Fibroblast of lung (primary cell): ENCODE data around the gene CNNM4. TPM values are rescaled to one million over a fixed set of nuclear protein-coding genes. Genes with fewer than 3 reads are reported as not detected.

Source experiments
- DNase-seq, 2 donors: peaks; one replicate each; pipeline versions ENCODE4 v3.0.0 to v3.0.0-alpha.2; 2010; ENCODE audit warnings: low read depth in 2 of 2
- H2AFZ ChIP-seq: 2 replicates; pipeline ENCODE4 v1.5.1; 2012; ENCODE audit warnings: low read length, control low read depth, inconsistent platforms
- H3K27ac ChIP-seq: 2 replicates; pipeline ENCODE4 v1.5.1; 2011; ENCODE audit warnings: low read length, control low read depth; ENCODE audit not compliant: insufficient read depth
- H3K27me3 ChIP-seq: 2 replicates; pipeline ENCODE4 v1.5.1; 2011; ENCODE audit warnings: mild to moderate bottlenecking, low read length; ENCODE audit not compliant: control insufficient read depth, insufficient read depth
- H3K36me3 ChIP-seq: 2 replicates; pipeline ENCODE4 v1.5.1; 2011; ENCODE audit warnings: low read length; ENCODE audit not compliant: control insufficient read depth, insufficient read depth
- H3K4me1 ChIP-seq: 2 replicates; pipeline ENCODE4 v1.5.1; 2011; ENCODE audit warnings: low read length; ENCODE audit not compliant: control insufficient read depth, insufficient read depth; ENCODE audit errors: extremely low read depth
- H3K4me2 ChIP-seq: 2 replicates; pipeline ENCODE4 v1.5.1; 2011; ENCODE audit warnings: low read length, control low read depth; ENCODE audit not compliant: insufficient read depth; ENCODE audit errors: extremely low read depth
- H3K4me3 ChIP-seq, 4 experiments: fragments of 200-600 bp in 1 of 4; sonication (generic) in 1 of 4; replicated peaks in 1 of 4; 2 replicates each; pipeline ENCODE4 v1.5.1; 2011 to 2016; ENCODE audit warnings: low read length in 4 of 4, low read depth in 3 of 4, mild to moderate bottlenecking in 3 of 4, control low read depth in 2 of 4, inconsistent platforms in 1 of 4, mixed read lengths in 1 of 4; ENCODE audit not compliant: insufficient read depth in 1 of 4; ENCODE audit errors: control extremely low read depth in 1 of 4
- H3K79me2 ChIP-seq: 2 replicates; pipeline ENCODE4 v1.5.1; 2012; ENCODE audit warnings: mild to moderate bottlenecking, low read length, inconsistent platforms; ENCODE audit not compliant: control insufficient read depth, insufficient read depth
- H3K9ac ChIP-seq: 2 replicates; pipeline ENCODE4 v1.5.1; 2011; ENCODE audit warnings: mild to moderate bottlenecking, low read length, control low read depth; ENCODE audit not compliant: insufficient read depth
- H3K9me3 ChIP-seq: 2 replicates; pipeline ENCODE4 v1.5.1; 2012; ENCODE audit warnings: low read depth, low read length; ENCODE audit not compliant: control insufficient read depth, insufficient read depth
- H4K20me1 ChIP-seq: 2 replicates; pipeline ENCODE4 v1.5.1; 2011; ENCODE audit warnings: low read length; ENCODE audit not compliant: control insufficient read depth, insufficient read depth; ENCODE audit errors: extremely low read depth
- EZH2 ChIP-seq: IDR thresholded peaks from 2 replicates; pipeline ENCODE4 v1.5.1; 2012; ENCODE audit warnings: low read length, control low read depth, mild to moderate bottlenecking; ENCODE audit errors: missing control alignments
- polyA plus RNA-seq, 2 donors: library from polyadenylated mRNA; depleted of rRNA in 1 of 2; stranded (reverse) in 1 of 2; unstranded in 1 of 2; fragments of >200 nt; gene quantifications; 2 replicates each; pipeline ENCODE4 v1.2.1, GENCODE V29; 2011 to 2012; ENCODE audit warnings: missing spikeins in 1 of 2
- total RNA-seq: library from RNA; depleted of rRNA; stranded (reverse); fragments of >200 nt; gene quantifications from 2 replicates; pipeline ENCODE4 v1.2.1, GENCODE V29; 2014
- TF ChIP-seq, protein P1 (sequence below), 2 donors: IDR thresholded peaks in 1 of 2; conservative IDR thresholded peaks in 1 of 2; 1 replicate in 1 of 2; 2 replicates in 1 of 2; pipeline ENCODE4 v1.5.1; 2011 to 2012; ENCODE audit warnings: low read length in 2 of 2, control low read depth in 1 of 2, inconsistent platforms in 1 of 2, low read depth in 1 of 2, mild to moderate bottlenecking in 1 of 2

Gene CNNM4
- total and polyA plus RNA-seq, 2 donors (not counting 1 experiment from before 2014, with no cell fraction given) = 3.3 to 3.5 TPM

DNA sequence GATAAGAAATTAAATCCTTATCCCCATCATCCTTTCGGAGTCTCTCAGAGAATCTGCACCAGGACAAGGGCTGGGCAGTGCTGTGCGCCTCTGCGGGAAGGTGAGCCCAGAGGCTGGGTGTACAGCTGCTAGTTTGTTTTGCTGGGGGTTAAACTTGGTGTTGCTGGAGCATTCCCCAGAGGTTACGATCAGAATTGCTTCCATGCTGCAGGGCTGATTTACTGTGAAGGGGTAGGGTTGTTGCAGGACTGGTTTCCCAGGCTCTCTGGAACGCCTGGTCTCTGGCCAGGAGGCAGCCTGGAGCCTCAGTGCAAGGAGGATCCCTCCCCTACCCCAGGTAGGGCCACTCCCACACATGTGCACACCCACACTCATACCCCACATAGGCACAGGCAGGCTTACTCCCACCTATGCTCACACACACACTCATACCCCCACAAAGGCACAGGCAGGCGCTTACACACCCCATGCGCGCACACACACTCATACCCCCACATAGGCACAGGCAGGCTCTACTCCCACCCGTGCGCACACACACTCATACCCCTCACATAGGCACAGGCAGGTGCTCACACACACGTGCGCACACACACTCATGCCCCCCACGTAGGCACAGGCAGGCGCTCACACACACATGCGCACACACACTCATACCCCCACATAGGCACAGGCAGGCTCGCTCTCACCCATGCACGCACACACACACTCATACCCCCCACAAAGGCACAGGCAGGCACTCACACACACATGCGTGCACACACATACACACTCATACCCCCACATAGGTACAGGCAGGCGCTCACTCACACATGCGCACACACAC, 11.3 kb downstream of the CNNM4 start:
- H3K9me3 ChIP-seq = no peaks in the 10 kb centered on the region
- H3K9ac ChIP-seq = no peak overlapping the region
- H3K4me2 ChIP-seq = no peak overlapping the region
- no peaks in the 10 kb centered on the region for H3K36me3 ChIP-seq
- no peak for TF ChIP-seq EZH2
- TF ChIP-seq, protein P1, sequence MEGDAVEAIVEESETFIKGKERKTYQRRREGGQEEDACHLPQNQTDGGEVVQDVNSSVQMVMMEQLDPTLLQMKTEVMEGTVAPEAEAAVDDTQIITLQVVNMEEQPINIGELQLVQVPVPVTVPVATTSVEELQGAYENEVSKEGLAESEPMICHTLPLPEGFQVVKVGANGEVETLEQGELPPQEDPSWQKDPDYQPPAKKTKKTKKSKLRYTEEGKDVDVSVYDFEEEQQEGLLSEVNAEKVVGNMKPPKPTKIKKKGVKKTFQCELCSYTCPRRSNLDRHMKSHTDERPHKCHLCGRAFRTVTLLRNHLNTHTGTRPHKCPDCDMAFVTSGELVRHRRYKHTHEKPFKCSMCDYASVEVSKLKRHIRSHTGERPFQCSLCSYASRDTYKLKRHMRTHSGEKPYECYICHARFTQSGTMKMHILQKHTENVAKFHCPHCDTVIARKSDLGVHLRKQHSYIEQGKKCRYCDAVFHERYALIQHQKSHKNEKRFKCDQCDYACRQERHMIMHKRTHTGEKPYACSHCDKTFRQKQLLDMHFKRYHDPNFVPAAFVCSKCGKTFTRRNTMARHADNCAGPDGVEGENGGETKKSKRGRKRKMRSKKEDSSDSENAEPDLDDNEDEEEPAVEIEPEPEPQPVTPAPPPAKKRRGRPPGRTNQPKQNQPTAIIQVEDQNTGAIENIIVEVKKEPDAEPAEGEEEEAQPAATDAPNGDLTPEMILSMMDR (conservative IDR thresholded peaks at IDR 0.05 in 1 of 2, IDR thresholded peaks at IDR 0.05 in 1 of 2; ENCODE audit: low read depth in 1 of 2, low read length in 2 of 2) = no peak
- no peak overlapping the region for H2AFZ ChIP-seq
- no peaks in the 10 kb centered on the region for H4K20me1 ChIP-seq
- no peaks in the 10 kb centered on the region for H3K79me2 ChIP-seq
- DNase-seq = no peak
- no peaks in the 10 kb centered on the region for H3K4me1 ChIP-seq
- no peaks in the 10 kb centered on the region for H3K27me3 ChIP-seq
- H3K4me3 ChIP-seq = no peak overlapping the region
- no peak overlapping the region for H3K27ac ChIP-seq

DNA sequence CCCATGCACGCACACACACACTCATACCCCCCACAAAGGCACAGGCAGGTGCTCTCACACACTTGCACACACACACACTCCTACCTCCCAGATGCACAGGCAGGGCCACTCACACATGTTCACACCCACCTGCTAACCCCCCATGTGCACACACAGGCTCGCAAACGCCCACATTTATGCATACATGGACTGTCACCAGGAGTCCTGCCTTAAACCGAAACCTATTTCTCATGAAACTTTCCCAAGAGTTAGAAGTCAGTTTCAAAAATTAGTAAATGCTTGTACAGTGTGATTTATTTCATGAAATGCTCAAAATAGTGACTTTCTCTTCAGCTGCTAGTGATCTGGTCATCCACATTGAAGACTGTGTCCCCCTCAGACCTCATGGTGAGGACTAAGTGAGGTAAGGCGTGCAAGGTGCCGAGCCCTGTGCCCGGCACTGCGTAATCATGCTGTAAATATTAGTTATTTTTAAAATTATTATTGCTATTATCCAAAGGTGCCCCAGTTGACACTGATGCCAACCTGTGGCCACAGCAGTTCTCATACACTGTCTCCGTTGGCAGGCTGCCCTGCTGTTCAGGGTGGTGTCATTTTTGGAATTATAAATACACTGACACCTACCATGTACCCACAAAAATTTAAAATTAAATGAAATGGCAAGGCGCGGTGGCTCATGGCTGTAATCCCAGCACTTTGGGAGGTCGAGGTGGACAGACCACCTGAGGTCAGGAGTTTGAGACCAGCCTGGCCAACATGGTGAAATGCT, 12.4 kb downstream of the CNNM4 start:
- H4K20me1 ChIP-seq = no peaks in the 10 kb centered on the region
- H3K4me2 ChIP-seq = no peak overlapping the region
- H3K27me3 ChIP-seq = no peaks in the 10 kb centered on the region
- H3K9me3 ChIP-seq = no peaks in the 10 kb centered on the region
- H2AFZ ChIP-seq = no peak overlapping the region
- H3K9ac ChIP-seq = no peak overlapping the region
- no peaks in the 10 kb centered on the region for H3K36me3 ChIP-seq
- H3K79me2 ChIP-seq = no peaks in the 10 kb centered on the region
- no peak overlapping the region for H3K27ac ChIP-seq
- H3K4me3 ChIP-seq = no peak overlapping the region
- no peak for DNase-seq
- TF ChIP-seq EZH2 = no peak
- TF ChIP-seq, protein P1 (conservative IDR thresholded peaks at IDR 0.05 in 1 of 2, IDR thresholded peaks at IDR 0.05 in 1 of 2; ENCODE audit: low read depth in 1 of 2, low read length in 2 of 2) = no peak
- no peaks in the 10 kb centered on the region for H3K4me1 ChIP-seq

DNA sequence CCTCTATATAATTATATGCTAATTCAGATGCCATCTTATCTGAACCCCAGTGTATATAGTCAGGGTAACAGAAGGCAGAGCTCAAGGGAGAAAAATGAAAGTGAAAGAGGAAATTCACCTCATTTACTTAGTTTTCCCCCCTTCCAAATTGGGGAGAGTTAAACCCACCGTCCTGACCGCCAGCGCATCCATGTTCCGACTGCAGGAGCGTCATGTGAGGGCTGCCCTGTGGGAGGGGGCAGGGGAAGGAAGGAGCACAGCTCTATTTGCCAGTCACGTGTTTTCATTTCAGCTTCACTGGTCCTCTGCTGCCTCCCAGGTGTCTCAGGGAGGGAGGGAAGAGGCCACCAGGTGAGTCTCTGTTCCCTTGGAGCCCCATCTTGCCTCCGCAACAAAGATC, 13.2 kb downstream of the CNNM4 start:
- H3K27me3 ChIP-seq = no peaks in the 10 kb centered on the region
- H4K20me1 ChIP-seq = no peaks in the 10 kb centered on the region
- no peak for TF ChIP-seq EZH2
- TF ChIP-seq, protein P1 (conservative IDR thresholded peaks at IDR 0.05 in 1 of 2, IDR thresholded peaks at IDR 0.05 in 1 of 2; ENCODE audit: low read depth in 1 of 2, low read length in 2 of 2) = no peak
- no peak overlapping the region for H3K27ac ChIP-seq
- no peak overlapping the region for H3K4me2 ChIP-seq
- H3K79me2 ChIP-seq = no peaks in the 10 kb centered on the region
- H3K4me1 ChIP-seq = no peaks in the 10 kb centered on the region
- no peak overlapping the region for H2AFZ ChIP-seq
- no peaks in the 10 kb centered on the region for H3K9me3 ChIP-seq
- no peak overlapping the region for H3K4me3 ChIP-seq
- DNase-seq = no peak
- no peaks in the 10 kb centered on the region for H3K36me3 ChIP-seq
- no peak overlapping the region for H3K9ac ChIP-seq
